Measurements from ENCODE around the gene ATXN1.

The ATXN1 gene

DNA sequence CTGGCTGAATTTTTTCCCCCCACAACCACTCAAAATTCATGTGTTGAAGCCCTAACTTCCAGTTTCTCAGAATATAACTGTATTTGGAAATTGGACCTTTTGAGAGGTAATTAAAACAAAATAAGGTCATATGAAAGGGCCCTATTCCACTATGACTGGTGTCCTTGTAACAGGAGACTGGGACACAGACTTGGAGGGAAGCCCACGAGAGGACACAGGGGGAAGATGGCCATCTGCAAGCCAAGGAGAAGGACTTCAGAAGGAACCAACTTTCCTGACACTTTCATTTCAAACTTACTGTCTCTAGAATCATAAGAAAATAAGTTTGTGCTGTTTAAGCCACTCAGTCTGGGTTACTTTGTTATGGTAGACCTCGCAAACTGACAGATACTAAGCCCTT is 134.6 kb downstream of the ATXN1 start:
- Mint-ChIP-seq H3K4me1 (no peaks in the 10 kb centered on the region), H3K9me3 (peaks cover 9% of the 10 kb centered on the region), H3K4me3 (no peak overlapping the region), H3K27ac (no peak overlapping the region), H3K27me3 (ENCODE audit: low read depth, poor library complexity) (peaks cover 3% of the 10 kb centered on the region), H3K36me3 (ENCODE audit: low read depth) (no peaks in the 10 kb centered on the region)
- no peak for TF ChIP-seq CTCF (IDR thresholded peaks at IDR 0.05)
- DNase-seq, result no peak

GRCh38 chr6:16625291-16626265 is 135.7 kb downstream of the ATXN1 start:
- no peak for TF ChIP-seq CTCF (IDR thresholded peaks at IDR 0.05)
- Mint-ChIP-seq H3K4me3 (no peak overlapping the region), H3K27me3 (ENCODE audit: low read depth, poor library complexity) (peaks cover 3% of the 10 kb centered on the region), H3K9me3 (peaks cover 9% of the 10 kb centered on the region), H3K36me3 (ENCODE audit: low read depth) (no peaks in the 10 kb centered on the region), H3K27ac (no peak overlapping the region), H3K4me1 (no peaks in the 10 kb centered on the region)
- DNase-seq, result no peak

- Mint-ChIP-seq H3K4me3 (no peak overlapping the region), H3K27ac (no peak overlapping the region), H3K4me1 (no peaks in the 10 kb centered on the region), H3K27me3 (ENCODE audit: low read depth, poor library complexity) (no peaks in the 10 kb centered on the region), H3K9me3 (peaks cover 9% of the 10 kb centered on the region), H3K36me3 (ENCODE audit: low read depth) (no peaks in the 10 kb centered on the region)
- no peak for DNase-seq
- no peak for TF ChIP-seq CTCF (IDR thresholded peaks at IDR 0.05)
Observed at GRCh38 chr6:16624636-16625290, 136.5 kb downstream of the ATXN1 start.

DNA sequence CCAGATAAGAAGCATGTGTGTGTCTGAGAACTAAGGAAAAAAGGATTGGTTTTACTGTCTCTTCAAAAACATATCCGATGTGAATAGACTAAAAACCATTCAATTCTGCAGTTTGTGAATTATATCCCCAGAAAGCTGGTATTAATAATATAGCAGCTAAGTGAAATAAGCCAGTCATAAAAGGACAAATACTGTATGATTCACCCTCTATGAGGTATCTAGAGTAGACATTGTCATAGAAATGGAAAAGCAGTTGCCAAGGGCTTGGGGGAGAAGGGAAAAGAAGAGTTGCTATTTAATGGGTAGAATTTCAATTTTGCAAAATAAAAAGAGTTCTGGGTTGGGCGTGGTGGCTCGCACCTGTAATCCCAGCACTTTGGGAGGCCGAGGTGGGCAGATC is 137.5 kb downstream of the ATXN1 start:
- Mint-ChIP-seq H3K27me3 (ENCODE audit: low read depth, poor library complexity) (no peaks in the 10 kb centered on the region), H3K36me3 (ENCODE audit: low read depth) (no peaks in the 10 kb centered on the region), H3K4me3 (no peak overlapping the region), H3K9me3 (peaks cover 3% of the 10 kb centered on the region), H3K27ac (no peak overlapping the region), H3K4me1 (no peaks in the 10 kb centered on the region)
- no peak for TF ChIP-seq CTCF (IDR thresholded peaks at IDR 0.05)
- DNase-seq, result no peak

DNA sequence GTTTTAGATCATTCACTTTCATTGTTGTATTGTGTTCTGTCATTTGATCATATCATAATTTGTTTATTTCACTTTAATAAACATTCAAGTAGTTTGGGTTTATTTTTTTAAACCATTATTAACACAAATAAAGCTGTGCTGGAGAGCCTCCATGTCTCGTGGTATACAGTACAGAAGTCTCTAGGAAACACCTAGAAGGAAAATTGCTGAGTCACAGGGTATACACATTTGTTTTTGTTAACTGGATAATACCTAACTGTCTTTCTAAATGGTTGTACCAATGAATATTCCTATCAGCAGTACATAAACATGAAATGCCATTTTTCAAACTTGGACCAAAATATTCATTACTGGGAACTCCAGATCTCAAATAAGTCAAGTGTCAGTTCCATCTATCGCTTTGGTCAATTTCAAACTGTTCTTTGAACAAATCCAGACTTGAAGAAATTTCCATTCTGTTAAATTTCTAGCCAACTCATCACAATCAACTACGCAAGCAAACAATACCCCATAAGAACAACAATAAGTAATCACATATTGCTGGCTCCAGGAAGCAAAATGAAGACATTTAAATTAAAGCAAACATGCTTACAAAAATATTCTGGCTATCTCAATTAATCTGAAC is 138.1 kb downstream of the ATXN1 start:
- DNase-seq, result no peak
- Mint-ChIP-seq H3K4me3 (no peak overlapping the region), H3K27ac (no peak overlapping the region), H3K36me3 (ENCODE audit: low read depth) (no peaks in the 10 kb centered on the region), H3K4me1 (no peaks in the 10 kb centered on the region), H3K27me3 (ENCODE audit: low read depth, poor library complexity) (no peaks in the 10 kb centered on the region), H3K9me3 (no peaks in the 10 kb centered on the region)
- TF ChIP-seq CTCF (IDR thresholded peaks at IDR 0.05), result no peak
